ENCODE data around the gene CDC27.

- TF ChIP-seq CTCF (IDR thresholded peaks at IDR 0.05; ENCODE audit: insufficient read depth, low read depth, low read length) (no peak), EZH2 (IDR thresholded peaks at IDR 0.05; ENCODE audit: insufficient read depth, low read length) (no peak)
Observed at GRCh38 chr17:47235923-47236322, 46.8 kb upstream of the CDC27 start.
